K562 (cell line): ENCODE results near the gene UBE2D3.

ENCODE experiments used
- ARID2 ChIP-seq: fragments of 450-650 bp; IDR thresholded peaks from 2 replicates; pipeline ENCODE4 v1.6.1; 2017; ENCODE audit warnings: antibody characterized with exemption, mild to moderate bottlenecking
- CTCF ChIP-seq, 3 experiments: IDR thresholded peaks in 2 of 3; conservative IDR thresholded peaks in 1 of 3; 2 replicates each; pipeline ENCODE4 v1.5.1; 2011 to 2012; ENCODE audit warnings: low read length in 3 of 3, mild to moderate bottlenecking in 3 of 3, control low read depth in 2 of 3, improper control_type of control experiment in 1 of 3, inconsistent platforms in 1 of 3, low read depth in 1 of 3, mixed read lengths in 1 of 3, moderate library complexity in 1 of 3; ENCODE audit not compliant: insufficient read depth in 2 of 3
- GATA2 ChIP-seq: sonication (generic); formaldehyde crosslinking; IDR thresholded peaks from 2 replicates; pipeline ENCODE4 v1.4.0; 2020; ENCODE audit warnings: mild to moderate bottlenecking, missing genetic modification reagents
- SETDB1 ChIP-seq: IDR thresholded peaks from one replicate; pipeline ENCODE4 v1.6.1; 2012; ENCODE audit warnings: low read length, control low read depth, inconsistent platforms
- TCF7L2 ChIP-seq: fragments of 150-350 bp; IDR thresholded peaks from 2 replicates; pipeline ENCODE4 v1.6.1; 2016; ENCODE audit warnings: low read depth, mild to moderate bottlenecking, low read length, moderate library complexity
- ZBTB26 ChIP-seq: fragments of 450-650 bp; formaldehyde crosslinking; IDR thresholded peaks from 2 replicates; pipeline ENCODE4 v1.4.0; 2022; ENCODE audit warnings: missing genetic modification characterization
- ZNF140 ChIP-seq: fragments of 250-450 bp; sonication (Bioruptor Pico); IDR thresholded peaks from 2 replicates; pipeline ENCODE4 v1.8.0; 2021; ENCODE audit warnings: moderate library complexity, mild to moderate bottlenecking, inconsistent platforms
- ZNF263 ChIP-seq: sonication (generic); formaldehyde crosslinking; IDR thresholded peaks from 2 replicates; pipeline ENCODE4 v1.8.0; 2022; ENCODE audit warnings: mild to moderate bottlenecking, missing genetic modification reagents, borderline replicate concordance

GRCh38 chr4:102789317-102789717 lies 38.0 kb downstream of the UBE2D3 start:
- TF ChIP-seq ARID2 (no peak), ZNF263 (CRISPR knock-in tag) (no peak), GATA2 (CRISPR knock-in tag) (no peak), ZBTB26 (CRISPR knock-in tag) (no peak), CTCF (IDR thresholded peaks at IDR 0.05 in 2 of 3, conservative IDR thresholded peaks at IDR 0.05 in 1 of 3; ENCODE audit: insufficient read depth in 2 of 3, low read depth in 1 of 3, low read length in 3 of 3) (no peak), ZNF140 (no peak), SETDB1 (no peak), TCF7L2 (no peak)
